GM19468 (cell line): ENCODE data around the gene LMTK3.

Experiments used
- ATAC-seq: cut with Tn5 transposase; IDR thresholded peaks from one replicate; pipeline ENCODE4 v1.9.1; 2021; ENCODE audit warnings: mild to moderate bottlenecking, moderate library complexity, moderate number of reproducible peaks; ENCODE audit not compliant: unreplicated experiment; ENCODE audit errors: extremely low read depth

LMTK3 gene

DNA sequence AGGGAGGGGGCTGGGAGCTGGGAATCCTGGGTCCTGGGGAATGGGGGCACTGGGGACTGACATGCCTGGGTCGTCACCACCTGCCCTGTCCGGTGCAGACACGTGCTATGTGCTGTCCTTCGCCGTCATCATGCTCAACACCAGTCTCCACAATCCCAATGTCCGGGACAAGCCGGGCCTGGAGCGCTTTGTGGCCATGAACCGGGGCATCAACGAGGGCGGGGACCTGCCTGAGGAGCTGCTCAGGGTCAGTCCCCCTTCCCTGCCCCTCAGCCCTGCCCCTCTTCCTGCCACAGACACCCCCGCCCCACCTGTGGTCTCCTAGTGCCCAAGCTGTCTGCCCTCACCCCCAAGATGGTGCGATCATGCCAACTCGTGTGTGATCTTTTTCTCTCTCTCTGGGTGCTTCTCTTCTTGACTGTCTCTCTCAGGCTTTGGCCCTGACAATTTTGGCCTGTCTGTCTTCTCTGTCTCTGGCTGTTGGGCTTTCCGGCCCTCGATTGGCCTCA lies 37.5 kb downstream of the LMTK3 start:
- no peak for ATAC-seq

DNA sequence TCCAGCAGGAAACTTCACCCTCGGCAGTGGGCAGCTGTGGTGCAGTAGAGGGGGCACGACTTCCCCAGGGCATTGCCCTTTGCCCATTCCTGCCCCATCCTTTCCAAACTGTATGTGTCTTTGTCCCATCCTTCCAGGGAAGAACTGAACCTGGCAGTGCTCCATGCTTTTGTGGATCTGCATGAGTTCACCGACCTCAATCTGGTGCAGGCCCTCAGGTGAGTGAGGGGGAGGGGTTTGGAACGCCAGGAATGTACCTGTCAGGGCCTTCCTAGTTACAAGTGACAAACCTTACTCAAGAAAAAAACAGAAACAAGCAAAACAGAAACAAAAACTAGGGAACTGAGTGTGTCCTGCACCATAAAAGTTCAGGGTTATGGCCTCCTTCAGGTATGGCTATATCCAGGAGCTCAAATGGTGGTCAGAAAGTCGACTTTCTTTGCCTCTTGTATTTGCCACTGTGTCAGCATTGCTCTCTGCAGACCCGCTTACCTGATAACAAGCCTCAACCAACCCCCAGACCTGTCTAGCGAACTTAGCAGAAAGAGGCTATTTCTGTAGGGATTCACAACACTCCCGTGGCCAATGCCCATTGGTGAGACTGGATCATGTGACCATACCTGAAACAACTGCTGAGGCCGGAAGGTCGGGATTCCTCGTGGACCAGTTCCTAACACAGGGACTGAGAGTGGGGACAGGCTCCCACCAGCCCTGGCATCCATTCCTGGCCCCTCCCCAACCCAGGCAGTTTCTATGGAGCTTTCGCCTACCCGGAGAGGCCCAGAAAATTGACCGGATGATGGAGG lies 38.3 kb downstream of the LMTK3 start:
- no peak for ATAC-seq

- ATAC-seq = no peak
These were observed 39.8 kb downstream of the LMTK3 start for GRCh38 chr19:48471836-48472235.

DNA sequence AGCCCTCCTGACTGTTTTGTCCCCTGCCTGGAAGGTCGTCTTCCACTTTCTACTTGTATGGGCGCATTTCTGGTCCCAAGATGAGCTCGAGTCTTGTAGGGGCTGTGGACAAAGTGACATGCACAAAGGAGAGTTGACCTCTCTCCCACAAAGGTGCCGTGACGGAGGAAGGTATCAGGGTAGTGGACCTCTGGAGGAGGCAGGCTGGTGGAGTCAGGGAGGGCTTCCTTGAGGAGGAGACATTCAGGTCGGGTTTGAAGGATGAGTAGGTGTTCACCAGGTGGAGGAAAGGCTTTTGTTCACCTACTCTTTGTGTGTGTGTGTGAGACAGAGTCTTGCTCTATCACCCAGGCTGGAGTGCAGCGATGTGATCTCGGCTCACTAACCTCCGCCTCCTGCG lies 40.8 kb downstream of the LMTK3 start:
- ATAC-seq = no peak

- ATAC-seq = no peak
These were observed 41.5 kb downstream of the LMTK3 start for GRCh38 chr19:48469934-48470680.

DNA sequence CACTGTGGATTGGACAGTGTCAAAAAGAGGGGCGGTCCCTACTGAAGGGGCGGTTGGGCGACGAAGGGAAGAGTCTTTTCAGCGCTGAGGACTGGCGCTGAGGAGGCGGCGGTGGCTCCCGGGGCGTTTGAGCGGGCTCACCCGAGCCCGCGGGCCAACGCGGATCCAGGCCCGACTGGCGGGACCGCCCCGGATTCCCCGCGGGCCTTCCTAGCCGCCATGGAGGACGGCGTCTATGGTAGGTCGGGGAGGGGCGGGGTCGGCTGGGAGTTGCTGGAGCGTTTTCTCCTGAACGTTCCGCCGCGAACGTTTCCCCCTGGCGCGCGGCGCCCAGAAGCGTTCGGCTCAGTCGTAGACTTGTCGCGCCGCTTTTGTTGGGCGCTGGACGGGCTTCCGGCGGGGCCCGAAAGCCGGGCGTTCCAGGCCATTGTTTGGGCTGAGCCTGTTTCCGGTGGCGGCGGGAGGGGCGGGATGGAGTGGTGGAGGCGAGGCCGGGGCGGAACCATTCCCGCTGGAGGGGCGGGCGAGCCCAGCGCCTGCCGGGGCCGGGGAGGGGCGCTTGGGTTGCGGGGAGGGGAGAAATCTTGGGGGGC lies 42.2 kb downstream of the LMTK3 start, which contains the start of gene CYTH2:
TSS of gene CYTH2 (plus strand) at position 81 of the 593 bp plus-strand sequence. CDS start at position 220, 139 bp downstream.
- ATAC-seq = no peak

- peak; percentile 84 for ATAC-seq
These were observed 42.8 kb downstream of the LMTK3 start for GRCh38 chr19:48468772-48469288.

DNA sequence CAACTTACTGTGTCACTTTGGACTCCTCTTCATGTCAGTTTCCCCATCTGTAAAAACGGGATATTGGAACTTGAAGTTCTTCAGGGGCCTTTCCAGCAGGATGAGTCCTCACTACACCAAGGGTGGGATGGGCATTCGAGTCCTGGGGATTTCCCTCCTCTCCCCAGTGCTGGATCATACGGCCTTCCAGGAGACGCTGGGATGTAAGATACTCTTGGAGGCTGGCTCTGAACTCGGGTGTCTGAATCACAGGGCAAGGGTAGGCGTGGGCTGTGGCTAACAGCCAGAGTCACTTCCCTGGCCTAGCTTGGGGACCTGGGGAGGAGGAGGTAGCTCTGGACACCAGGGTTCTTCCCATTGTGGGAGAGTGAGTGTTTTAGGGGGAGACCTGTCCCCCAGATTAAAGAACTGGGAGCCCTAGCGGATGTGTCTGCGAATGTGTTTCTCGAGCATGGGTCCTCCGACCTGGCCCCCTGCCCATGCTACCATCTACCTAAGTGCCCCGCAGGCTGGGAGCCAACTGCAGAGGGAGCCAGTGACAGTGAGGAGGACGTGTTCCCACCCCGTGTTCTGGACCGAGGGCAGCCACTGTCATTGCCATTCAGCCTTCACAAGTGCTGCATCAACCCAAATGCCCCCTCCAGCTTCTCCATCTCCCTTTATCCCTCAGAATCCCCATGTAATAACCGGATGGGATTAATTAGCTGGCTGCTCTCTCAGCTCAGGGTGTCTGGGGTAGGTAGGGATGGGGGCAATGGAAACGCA lies 44.9 kb downstream of the LMTK3 start:
- ATAC-seq = no peak

- ATAC-seq = no peak
These were observed 46.4 kb downstream of the LMTK3 start for GRCh38 chr19:48465215-48465614.

DNA sequence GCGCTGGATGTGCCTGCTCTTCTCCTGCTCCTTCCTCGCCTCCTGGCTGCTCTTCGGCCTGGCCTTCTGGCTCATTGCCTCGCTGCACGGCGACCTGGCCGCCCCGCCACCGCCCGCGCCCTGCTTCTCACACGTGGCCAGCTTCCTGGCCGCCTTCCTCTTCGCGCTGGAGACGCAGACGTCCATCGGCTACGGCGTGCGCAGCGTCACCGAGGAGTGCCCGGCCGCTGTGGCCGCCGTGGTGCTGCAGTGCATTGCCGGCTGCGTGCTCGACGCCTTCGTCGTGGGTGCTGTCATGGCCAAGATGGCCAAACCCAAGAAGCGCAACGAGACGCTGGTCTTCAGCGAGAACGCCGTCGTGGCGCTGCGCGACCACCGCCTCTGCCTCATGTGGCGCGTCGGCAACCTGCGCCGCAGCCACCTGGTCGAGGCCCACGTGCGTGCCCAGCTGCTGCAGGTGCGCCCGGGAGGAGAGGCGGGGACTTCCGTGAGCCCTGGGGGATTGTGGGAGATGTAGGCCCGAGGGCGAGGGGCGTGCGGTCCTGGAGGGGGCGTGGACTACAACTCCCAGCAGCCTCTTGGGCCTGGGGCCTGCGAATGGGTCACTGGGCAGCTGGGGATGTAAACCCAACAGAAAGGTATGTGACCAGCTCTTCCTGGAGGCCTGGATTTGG lies 49.5 kb downstream of the LMTK3 start:
- no peak for ATAC-seq

GRCh38 chr19:48461651-48461981 lies 50.0 kb downstream of the LMTK3 start:
- ATAC-seq = no peak

DNA sequence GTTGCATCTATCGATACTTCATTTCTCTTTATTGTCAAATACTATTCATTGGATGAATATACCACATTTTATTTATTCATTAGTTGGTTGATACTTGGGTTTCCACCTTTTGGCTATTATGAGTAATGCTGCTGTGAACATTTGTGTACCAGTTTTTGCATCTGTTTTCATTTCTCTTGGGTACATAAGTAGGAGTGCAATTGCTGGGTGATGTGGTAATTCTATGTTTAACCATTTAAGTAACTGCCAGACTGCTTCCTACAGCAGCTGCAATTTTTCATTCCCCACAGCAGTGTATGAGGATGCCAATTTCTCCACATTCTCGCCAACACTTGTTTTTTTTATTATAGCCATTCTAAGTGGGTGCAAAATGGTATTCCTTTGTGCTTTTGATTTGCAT lies 53.6 kb downstream of the LMTK3 start:
- ATAC-seq = no peak

- ATAC-seq = no peak
These were observed 54.8 kb downstream of the LMTK3 start for GRCh38 chr19:48456864-48457263.

DNA sequence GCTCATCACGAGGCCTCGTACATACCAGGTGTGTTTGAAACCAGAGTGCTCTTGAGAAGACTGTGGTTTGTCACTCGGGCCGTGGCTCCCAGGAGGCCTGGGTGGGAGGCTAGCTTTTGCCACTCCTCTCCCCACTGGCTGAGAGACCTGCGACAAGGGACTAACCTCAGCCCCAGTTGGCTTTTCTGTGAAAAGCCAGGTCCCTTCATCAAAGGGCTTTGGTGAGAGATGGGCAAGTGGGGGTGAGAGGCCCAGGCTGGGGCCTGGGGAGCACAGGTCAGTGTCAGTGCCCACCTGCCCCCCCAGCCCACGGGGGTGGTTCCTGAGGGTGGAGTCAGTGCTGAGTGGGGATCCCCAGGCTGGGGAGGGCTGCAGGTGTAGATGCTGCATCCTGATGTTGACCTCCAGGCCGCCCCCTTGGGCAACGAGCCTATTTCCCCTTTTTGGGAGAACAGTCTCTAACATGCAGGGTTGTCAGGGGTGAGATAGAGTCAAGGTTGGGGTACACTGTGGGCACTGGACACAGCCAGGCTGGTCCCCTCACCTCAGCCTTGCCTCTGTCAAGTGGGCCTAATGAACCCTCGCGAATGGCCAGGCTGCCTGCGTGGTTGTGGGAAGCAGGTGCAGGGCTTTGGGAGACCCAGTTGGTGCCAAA lies 55.6 kb downstream of the LMTK3 start:
- ATAC-seq = no peak

- no peak for ATAC-seq
These were observed 56.3 kb downstream of the LMTK3 start, which contains the start of gene KCNJ14 for GRCh38 chr19:48455171-48455907. TSS of gene KCNJ14 (plus strand) at chr19:48455574. CDS start at chr19:48461725, 6,151 bp downstream.

- no peak for ATAC-seq
These were observed 57.4 kb downstream of the LMTK3 start for GRCh38 chr19:48454150-48454730.

DNA sequence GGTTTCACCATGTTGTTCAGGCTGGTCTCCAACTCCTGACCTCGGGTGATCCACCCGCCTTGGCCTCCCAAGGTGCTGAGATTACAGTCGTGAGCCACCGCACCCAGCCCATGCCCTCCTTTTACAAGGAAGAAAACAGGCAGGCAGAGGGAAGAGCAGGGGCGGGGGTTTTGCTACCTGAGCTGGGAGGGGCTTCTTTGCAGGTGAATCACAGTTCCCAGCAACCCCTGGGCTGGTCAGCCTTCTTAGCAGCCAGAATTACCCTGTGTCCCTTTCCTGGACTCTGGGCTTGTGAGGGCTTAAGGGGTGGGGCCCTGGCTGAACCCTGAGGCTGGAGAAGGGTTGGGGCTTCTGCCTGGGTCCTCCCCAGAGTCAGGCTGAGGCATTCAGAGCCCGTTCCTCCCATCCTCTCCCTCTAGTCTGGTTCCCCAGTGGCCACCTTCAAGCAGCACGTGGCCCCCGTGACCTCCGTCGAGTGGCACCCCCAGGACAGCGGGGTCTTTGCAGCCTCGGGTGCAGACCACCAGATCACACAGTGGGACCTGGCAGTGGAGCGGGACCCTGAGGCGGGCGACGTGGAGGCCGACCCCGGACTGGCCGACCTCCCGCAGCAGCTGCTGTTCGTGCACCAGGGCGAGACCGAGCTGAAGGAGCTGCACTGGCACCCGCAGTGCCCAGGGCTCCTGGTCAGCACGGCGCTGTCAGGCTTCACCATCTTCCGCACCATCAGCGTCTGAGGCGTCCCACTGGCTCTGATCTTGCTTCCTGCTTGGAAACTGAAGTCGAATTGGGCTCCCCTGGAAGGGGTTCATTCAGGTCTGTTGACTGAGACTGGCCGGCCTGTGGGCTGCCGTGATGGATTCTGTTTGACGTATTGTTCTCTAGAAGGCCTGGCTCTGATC lies 59.1 kb downstream of the LMTK3 start:
- ATAC-seq = no peak
